D721Med (cell line): ENCODE measurements around the gene MVB12B.

Experiments
- DNase-seq: peaks from one replicate; pipeline ENCODE4 v3.0.0; 2011; ENCODE audit warnings: low spot score; ENCODE audit not compliant: insufficient read length
- FAIRE-seq: peaks from 2 replicates; lab custom pipeline; 2011; peaks lifted over from hg19 to GRCh38; lab: Jason Lieb, UNC
- TF ChIP-seq, protein P1 (sequence below): IDR thresholded peaks from 2 replicates; pipeline ENCODE4 v1.5.1; 2012; ENCODE audit warnings: mild to moderate bottlenecking, control low read depth; ENCODE audit not compliant: insufficient read depth; ENCODE audit errors: missing control alignments

Gene MVB12B

DNA sequence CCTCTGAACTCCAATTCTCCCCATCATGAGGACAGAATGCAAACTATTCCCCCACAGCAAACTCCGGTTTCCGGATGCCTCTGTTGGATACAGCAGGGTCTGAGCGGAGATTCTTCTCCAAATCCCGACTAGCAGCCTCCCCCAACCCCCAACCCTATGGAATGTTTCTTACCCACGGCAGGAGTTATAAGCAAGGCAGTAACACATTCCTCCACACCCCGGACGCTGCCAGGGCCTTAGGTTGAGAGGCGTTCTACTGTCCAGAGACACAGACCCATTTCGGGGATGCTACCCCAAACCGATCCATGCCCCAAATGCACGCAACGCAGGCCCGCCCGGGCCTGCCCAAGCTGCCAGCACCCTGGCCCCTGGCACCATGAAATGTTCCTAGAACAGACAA is 201.5 kb downstream of the MVB12B start:
- DNase-seq (no peak), FAIRE-seq (no peak)
- TF ChIP-seq, protein P1, sequence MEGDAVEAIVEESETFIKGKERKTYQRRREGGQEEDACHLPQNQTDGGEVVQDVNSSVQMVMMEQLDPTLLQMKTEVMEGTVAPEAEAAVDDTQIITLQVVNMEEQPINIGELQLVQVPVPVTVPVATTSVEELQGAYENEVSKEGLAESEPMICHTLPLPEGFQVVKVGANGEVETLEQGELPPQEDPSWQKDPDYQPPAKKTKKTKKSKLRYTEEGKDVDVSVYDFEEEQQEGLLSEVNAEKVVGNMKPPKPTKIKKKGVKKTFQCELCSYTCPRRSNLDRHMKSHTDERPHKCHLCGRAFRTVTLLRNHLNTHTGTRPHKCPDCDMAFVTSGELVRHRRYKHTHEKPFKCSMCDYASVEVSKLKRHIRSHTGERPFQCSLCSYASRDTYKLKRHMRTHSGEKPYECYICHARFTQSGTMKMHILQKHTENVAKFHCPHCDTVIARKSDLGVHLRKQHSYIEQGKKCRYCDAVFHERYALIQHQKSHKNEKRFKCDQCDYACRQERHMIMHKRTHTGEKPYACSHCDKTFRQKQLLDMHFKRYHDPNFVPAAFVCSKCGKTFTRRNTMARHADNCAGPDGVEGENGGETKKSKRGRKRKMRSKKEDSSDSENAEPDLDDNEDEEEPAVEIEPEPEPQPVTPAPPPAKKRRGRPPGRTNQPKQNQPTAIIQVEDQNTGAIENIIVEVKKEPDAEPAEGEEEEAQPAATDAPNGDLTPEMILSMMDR = no peak

DNA sequence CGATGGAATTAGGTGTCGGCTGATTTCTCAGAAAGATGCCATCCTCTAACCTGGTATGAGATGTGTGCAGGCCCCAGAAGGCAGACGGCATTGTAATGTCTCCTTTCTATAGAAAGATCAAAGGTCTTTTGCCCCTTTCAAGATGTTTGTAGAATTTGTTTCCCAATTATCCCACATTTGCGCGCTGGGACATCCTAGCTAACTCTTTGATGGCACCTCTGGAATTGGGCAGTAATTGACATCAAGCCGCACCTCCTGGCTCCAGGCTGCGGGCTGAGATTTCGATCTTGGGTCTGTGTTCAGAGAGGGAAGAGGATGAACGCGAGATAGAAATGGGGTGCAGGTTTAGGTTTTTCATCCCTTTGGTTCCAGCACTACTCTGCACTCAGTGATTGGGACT is 202.3 kb downstream of the MVB12B start:
- DNase-seq = no peak
- FAIRE-seq = no peak
- TF ChIP-seq, protein P1 = no peak

DNA sequence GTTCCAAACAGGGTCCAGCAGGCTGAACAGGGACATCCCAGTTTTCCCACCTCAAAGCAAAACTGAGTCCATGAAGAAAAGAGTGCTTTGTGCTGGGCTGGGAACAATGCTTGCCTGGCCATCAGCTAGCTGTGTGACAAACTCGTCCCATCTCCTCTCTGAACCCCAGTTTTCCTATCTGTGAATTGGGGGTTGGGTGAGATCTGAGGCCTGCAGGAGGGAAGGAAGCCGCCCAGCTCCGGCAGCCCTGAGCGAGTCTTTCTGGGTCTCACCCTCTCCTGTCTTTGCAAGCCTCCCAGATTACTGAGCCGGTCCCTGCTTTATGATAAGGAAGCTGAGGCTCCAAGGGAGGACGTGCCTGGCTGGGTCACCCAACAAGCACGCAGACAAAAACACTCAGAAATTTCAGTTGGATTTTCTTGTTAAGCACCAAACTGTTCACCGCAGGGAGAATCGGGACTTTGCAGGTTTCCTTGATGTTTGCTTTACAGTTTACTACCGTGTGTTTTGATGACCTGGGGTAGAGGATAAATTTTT is 204.5 kb downstream of the MVB12B start:
- DNase-seq (no peak), FAIRE-seq (no peak)
- TF ChIP-seq, protein P1 = no peak

DNA sequence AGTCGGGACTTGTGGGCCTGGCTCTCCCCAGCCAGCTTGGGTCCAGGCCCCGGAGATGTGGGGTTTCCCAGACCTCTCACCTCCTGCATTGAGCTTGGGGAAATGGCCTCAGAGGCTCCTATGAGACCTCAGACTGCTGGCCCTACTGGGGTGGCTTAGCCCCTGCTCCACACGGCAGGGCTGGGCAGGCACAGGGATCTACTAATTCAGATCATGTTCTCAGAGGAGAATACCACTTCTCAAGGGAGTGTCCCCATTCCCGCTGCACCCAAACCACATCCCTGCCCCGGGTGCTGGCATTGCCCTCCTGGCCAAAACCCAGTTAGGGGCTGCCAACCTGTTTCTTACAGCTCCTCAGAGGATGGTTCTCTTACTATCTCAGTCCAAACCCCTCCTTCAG is 205.0 kb downstream of the MVB12B start:
- FAIRE-seq = no peak
- TF ChIP-seq, protein P1 = no peak
- DNase-seq = no peak

DNA sequence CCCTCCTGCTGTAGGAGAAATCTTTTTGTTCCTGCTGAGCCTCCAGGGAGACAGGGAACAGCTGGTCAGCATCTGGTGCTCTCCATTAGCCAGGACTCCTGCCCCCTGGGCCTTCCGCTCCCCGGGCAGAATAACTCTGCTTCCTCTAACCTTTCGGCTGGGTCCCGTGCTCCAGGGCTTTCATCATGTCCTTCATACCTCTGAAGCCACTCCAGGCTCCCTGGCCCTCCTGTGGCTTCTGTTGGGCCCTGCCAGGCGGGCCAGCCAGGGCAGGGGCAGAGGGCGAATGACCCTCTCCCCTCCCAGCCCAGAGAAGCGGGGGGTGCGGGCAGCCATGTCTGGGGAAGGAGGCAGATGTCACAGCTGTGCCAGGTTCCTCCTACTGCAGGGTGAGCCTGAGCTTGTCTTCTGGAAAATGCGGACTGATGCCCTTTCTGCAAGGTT is 205.4 kb downstream of the MVB12B start:
- TF ChIP-seq, protein P1 = no peak
- no peak for FAIRE-seq
- no peak for DNase-seq

DNA sequence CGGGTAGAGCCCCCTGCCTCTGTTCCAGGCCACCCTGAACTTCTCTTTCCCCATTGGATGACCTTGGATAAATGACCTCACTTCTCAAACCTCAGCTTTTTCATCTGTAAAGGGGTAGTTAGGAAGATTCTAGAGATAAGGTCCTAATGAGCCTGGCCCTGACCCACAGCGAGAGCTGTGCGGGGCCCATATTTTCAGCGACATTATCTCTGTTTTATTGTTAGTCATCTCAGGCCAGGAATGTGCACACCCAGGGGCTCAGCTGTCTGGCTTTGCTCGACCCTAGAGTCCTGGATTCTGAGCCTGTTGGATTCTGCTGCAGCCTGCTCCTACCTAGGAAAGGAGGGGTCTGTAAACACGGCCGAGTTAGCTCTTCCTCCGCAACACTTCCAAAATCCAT is 205.9 kb downstream of the MVB12B start:
- DNase-seq (no peak), FAIRE-seq (no peak)
- TF ChIP-seq, protein P1 = no peak

DNA sequence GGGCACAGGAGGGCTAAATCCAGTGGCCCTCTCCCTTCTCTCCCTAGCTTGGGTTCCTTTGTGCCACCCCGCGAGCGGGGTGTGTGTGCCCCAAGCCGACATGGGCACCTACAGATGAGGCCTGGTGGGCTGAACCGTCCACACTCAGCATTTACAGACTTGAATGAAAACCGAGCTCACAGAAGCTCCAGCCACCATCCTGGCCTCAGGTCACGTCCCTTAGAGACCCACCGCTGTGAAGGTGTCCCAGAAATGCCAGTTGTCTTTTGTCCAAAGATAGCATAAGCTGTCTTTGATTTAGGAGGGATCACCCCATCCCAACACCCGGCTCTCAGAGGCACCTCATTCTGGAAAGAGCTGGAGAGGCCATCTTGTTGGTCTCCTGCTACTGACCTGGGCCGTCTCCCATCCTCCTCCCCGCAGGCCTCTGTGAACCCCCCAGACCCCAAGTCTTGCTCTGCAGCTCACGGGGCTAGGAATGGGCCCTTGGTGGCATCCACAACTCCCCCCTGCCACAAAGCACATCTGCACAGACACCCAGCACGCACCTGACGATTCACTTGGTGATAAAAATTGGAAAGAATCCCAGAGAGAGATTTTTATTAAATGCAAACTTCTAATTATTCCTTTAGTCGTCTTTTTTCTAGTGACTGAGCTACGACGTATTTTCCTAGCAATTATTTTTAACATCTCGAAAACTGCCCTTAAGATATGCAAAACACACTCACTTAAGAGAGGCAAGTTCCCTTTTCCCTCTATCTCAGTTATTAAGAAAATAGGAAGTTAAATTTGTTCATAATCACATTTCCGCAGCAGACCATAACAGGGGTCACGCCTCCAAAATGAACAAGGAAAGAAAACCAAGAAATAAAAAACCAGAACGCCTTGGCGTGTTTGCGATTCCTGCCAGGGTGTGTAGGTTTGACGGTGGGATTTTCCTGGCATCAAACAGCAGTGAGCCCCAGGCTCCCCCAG is 206.6 kb downstream of the MVB12B start:
- FAIRE-seq = no peak
- TF ChIP-seq, protein P1 = no peak
- no peak for DNase-seq
